ENCODE data around the gene TROAP.

Gene TROAP

GRCh38 chr12:49296836-49297694 lies 26.0 kb upstream of the TROAP start:
- H4K20me1 ChIP-seq (ENCODE audit: insufficient read depth, low read length, poor library complexity, severe bottlenecking) = no peaks in the 10 kb centered on the region
- peaks cover 7% of the 10 kb centered on the region for H3K4me1 ChIP-seq (ENCODE audit: insufficient read depth, low read length, poor library complexity, severe bottlenecking)
- H3F3A ChIP-seq (ENCODE audit: low read depth) = no peaks in the 10 kb centered on the region
- no peak for TF ChIP-seq CTCF (conservative IDR thresholded peaks at IDR 0.05; ENCODE audit: low read length)
- no peak for TF ChIP-seq EZH2phosphoT487 (IDR thresholded peaks at IDR 0.05; ENCODE audit: borderline replicate concordance)
- H3K36me3 ChIP-seq (ENCODE audit: insufficient read depth, low read length) = no peaks in the 10 kb centered on the region
- no peaks in the 10 kb centered on the region for H3K27me3 ChIP-seq (ENCODE audit: insufficient read depth, low read length, poor library complexity, severe bottlenecking)
- no peaks in the 10 kb centered on the region for H3K9me3 ChIP-seq (ENCODE audit: insufficient read depth, low read depth, low read length)
- H3K79me2 ChIP-seq (ENCODE audit: insufficient read depth, low read length) = no peaks in the 10 kb centered on the region
- H3K4me3 ChIP-seq (ENCODE audit: low read length, poor library complexity, severe bottlenecking) = no peak overlapping the region
- no peak overlapping the region for H3K4me2 ChIP-seq (ENCODE audit: low read depth, low read length, poor library complexity, severe bottlenecking)
- no peaks in the 10 kb centered on the region for H3K9me2 ChIP-seq (replicated peaks; ENCODE audit: low read depth, low read length)
- no peak overlapping the region for H2AFZ ChIP-seq (ENCODE audit: low read length)
- H3K9ac ChIP-seq (ENCODE audit: low read depth, low read length, poor library complexity, severe bottlenecking) = no peak overlapping the region

GRCh38 chr12:49297695-49298060 lies 25.4 kb upstream of the TROAP start:
- H3K4me2 ChIP-seq (ENCODE audit: low read depth, low read length, poor library complexity, severe bottlenecking) = no peak overlapping the region
- no peak overlapping the region for H3K9ac ChIP-seq (ENCODE audit: low read depth, low read length, poor library complexity, severe bottlenecking)
- no peak overlapping the region for H3K4me3 ChIP-seq (ENCODE audit: low read length, poor library complexity, severe bottlenecking)
- H3K4me1 ChIP-seq (ENCODE audit: insufficient read depth, low read length, poor library complexity, severe bottlenecking) = peaks cover 7% of the 10 kb centered on the region
- no peaks in the 10 kb centered on the region for H3K9me3 ChIP-seq (ENCODE audit: insufficient read depth, low read depth, low read length)
- TF ChIP-seq CTCF (conservative IDR thresholded peaks at IDR 0.05; ENCODE audit: low read length) (no peak), EZH2phosphoT487 (IDR thresholded peaks at IDR 0.05; ENCODE audit: borderline replicate concordance) (no peak)
- no peaks in the 10 kb centered on the region for H3K27me3 ChIP-seq (ENCODE audit: insufficient read depth, low read length, poor library complexity, severe bottlenecking)
- H3K36me3 ChIP-seq (ENCODE audit: insufficient read depth, low read length) = no peaks in the 10 kb centered on the region
- H4K20me1 ChIP-seq (ENCODE audit: insufficient read depth, low read length, poor library complexity, severe bottlenecking) = no peaks in the 10 kb centered on the region
- no peaks in the 10 kb centered on the region for H3K79me2 ChIP-seq (ENCODE audit: insufficient read depth, low read length)
- H2AFZ ChIP-seq (ENCODE audit: low read length) = no peak overlapping the region
- no peaks in the 10 kb centered on the region for H3K9me2 ChIP-seq (replicated peaks; ENCODE audit: low read depth, low read length)
- no peaks in the 10 kb centered on the region for H3F3A ChIP-seq (ENCODE audit: low read depth)

GRCh38 chr12:49298160-49298559 lies 24.9 kb upstream of the TROAP start:
- Histone ChIP-seq H2AFZ (ENCODE audit: low read length) (no peak overlapping the region), H3K9me3 (ENCODE audit: insufficient read depth, low read depth, low read length) (no peaks in the 10 kb centered on the region), H4K20me1 (ENCODE audit: insufficient read depth, low read length, poor library complexity, severe bottlenecking) (no peaks in the 10 kb centered on the region), H3K4me1 (ENCODE audit: insufficient read depth, low read length, poor library complexity, severe bottlenecking) (peaks cover 7% of the 10 kb centered on the region), H3K79me2 (ENCODE audit: insufficient read depth, low read length) (no peaks in the 10 kb centered on the region), H3K4me2 (ENCODE audit: low read depth, low read length, poor library complexity, severe bottlenecking) (no peak overlapping the region), H3K4me3 (ENCODE audit: low read length, poor library complexity, severe bottlenecking) (no peak overlapping the region), H3K9me2 (replicated peaks; ENCODE audit: low read depth, low read length) (no peaks in the 10 kb centered on the region), H3K27me3 (ENCODE audit: insufficient read depth, low read length, poor library complexity, severe bottlenecking) (no peaks in the 10 kb centered on the region), H3K36me3 (ENCODE audit: insufficient read depth, low read length) (no peaks in the 10 kb centered on the region), H3K9ac (ENCODE audit: low read depth, low read length, poor library complexity, severe bottlenecking) (no peak overlapping the region), H3F3A (ENCODE audit: low read depth) (no peaks in the 10 kb centered on the region)
- peak; percentile 51 for TF ChIP-seq CTCF (conservative IDR thresholded peaks at IDR 0.05; ENCODE audit: low read length)
- no peak for TF ChIP-seq EZH2phosphoT487 (IDR thresholded peaks at IDR 0.05; ENCODE audit: borderline replicate concordance)

Measured in Loucy (cell line).